Stimulated activated naive CD8-positive, alpha-beta T cell treated with anti-CD3 and anti-CD28 coated beads, Interleukin-15, amount 100 ng/mL, for 72 hours (primary cell): Measurements from ENCODE around the gene NPC1.

ENCODE experiments used
- ATAC-seq: fragments of 150-1000 bp; cut with Tn5 transposase; 2 replicates; pipeline ENCODE4 v1.10.0; 2021; ENCODE audit warnings: mild to moderate bottlenecking, moderate library complexity
- DNase-seq, 2 donors: peaks; one replicate each; pipeline ENCODE4 v3.0.0; 2021 to 2022
- H3K27ac Mint-ChIP-seq, 2 donors: one replicate each; pipeline ENCODE4 v1.8.0; 2022; ENCODE audit warnings: mild to moderate bottlenecking in 2 of 2, mixed read lengths in 2 of 2, moderate library complexity in 2 of 2
- H3K27me3 Mint-ChIP-seq: one replicate; pipeline ENCODE4 v1.8.0; 2022; ENCODE audit warnings: mixed read lengths
- H3K4me1 Mint-ChIP-seq: one replicate; pipeline ENCODE4 v1.8.0; 2022; ENCODE audit warnings: mild to moderate bottlenecking, mixed read lengths
- H3K4me3 Mint-ChIP-seq, 2 donors: one replicate each; pipeline ENCODE4 v1.8.0; 2022; ENCODE audit warnings: mild to moderate bottlenecking in 2 of 2, mixed read lengths in 2 of 2, moderate library complexity in 1 of 2
- H3K9me3 Mint-ChIP-seq, 2 donors: one replicate each; pipeline ENCODE4 v1.8.0; 2022; ENCODE audit warnings: mixed read lengths in 2 of 2

NPC1 gene

DNA sequence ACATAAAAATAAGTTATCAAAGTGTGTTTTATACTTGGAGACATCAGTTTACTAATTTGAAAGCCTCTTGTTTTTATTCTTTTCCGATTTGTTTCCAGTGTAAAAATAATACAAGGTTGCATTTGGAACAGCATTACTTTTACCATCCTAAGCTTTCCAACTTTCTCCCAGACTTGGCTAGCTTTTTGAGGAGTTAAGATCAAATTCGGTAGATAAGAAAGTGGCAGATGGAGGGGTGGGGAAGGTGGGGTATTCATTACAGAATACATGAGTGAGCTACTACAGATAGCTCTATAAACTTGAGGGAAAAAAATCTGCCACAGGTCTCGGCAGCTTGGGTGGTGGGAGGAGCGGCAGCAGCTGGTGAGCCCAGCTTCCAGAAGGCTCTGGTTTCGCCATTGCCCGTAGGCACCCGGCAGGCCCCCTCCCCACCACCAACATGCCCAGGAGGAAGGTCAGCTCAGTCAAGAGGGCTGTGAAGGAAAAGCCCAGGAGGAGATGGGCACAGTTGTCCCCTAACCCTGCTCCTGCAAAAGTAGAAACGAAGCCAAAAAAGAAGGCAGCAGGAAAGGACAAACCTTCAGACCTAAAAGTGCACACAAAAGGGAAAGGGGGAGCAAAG lies 101.6 kb downstream of the NPC1 start:
- Mint-ChIP-seq H3K4me3 (no peak overlapping the region), H3K4me1 (peaks cover 18% of the 10 kb centered on the region), H3K27me3 (no peaks in the 10 kb centered on the region), H3K27ac (no peak overlapping the region), H3K9me3 (no peaks in the 10 kb centered on the region)
- no peak for ATAC-seq
- no peak for DNase-seq
